ENCODE results near the gene WASHC2A.
"Not testable (repeated sequence)": the region's sequence is repeated elsewhere in the genome, so short reads cannot be mapped to it uniquely, and the experiment has no call there.

The WASHC2A gene

GRCh38 chr10:50152792-50153272 lies 85.1 kb downstream of the WASHC2A start:
- DNase-seq: no peak

- DNase-seq: not testable (repeated sequence)
Observed at GRCh38 chr10:50157868-50158267, 90.1 kb downstream of the WASHC2A start.

- not testable (repeated sequence) for DNase-seq
Observed at GRCh38 chr10:50159856-50160255, 92.1 kb downstream of the WASHC2A start.

DNA sequence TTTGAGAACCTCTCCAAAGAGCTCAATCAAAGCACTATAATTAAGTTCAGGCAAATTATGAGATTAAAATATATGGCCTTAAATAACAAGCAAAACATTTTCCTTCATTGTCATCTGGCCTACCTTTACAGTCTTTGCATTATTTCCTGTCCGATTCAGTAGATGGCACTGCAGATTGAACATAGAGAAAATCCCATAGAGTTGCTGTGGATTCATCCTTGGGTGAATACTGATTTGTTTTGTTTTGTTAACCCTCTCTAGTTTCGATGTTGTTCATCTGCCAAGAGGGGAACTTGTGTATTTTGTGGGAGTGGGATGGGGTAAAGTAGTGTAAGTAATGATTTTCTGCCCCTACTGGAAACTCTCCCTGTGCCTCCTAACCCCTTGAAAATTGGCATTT lies 97.3 kb downstream of the WASHC2A start:
- DNase-seq: not testable (repeated sequence)

DNA sequence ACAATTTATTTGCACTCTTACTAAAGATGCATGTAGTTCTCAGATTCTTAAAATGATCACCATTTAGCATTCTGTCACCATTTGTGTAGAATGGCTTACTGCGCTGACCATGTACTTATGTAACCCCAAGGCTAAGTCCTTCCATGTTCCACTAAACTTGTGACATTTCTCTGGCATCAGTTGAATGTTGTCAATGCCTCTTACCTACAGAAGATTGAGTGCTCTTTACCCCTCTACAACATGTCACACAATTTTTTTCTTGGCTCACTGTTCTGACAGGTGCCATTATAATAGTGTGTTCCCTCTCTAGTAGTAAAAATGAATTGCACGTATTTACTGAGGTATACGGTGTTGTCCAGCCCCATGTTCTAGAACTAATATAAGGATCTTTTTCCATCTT lies 100.1 kb downstream of the WASHC2A start:
- not testable (repeated sequence) for DNase-seq

GRCh38 chr10:50169506-50169905 lies 101.8 kb downstream of the WASHC2A start:
- not testable (repeated sequence) for DNase-seq

DNA sequence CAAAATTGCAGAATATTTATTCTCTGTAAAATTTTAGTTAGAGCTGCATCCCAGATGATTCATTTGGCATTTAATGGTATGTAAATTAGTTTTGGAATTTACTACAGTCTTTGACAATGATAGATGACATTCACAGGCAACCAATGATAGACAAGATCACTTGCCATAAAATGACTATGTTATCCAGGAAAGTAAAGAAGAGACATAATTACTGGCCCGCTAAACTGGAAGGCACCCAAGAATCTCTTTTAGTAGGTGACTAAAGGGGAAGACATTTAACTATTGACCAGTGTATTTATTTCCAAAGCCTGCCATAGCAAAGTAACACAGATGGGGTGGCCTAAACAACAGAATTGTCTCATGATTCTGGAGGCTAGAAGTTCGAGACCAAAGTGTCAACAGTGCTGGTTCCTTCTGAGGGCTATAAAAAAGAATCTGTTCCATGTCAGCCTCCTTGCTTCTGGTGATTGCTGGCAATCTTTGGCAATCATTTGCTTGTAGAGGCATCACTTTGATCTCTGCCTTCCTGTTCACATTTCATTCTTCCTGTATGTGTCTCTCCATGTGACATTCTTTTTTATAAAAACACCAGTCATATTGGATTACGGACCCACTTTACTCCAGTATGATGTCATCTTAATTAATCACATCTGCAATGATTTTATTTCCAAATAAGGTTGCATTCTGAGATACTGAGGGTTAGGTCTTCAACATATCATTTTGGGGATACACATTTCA lies 107.2 kb downstream of the WASHC2A start:
- DNase-seq: not testable (repeated sequence)

All from effector CD4-positive, alpha-beta T cell (primary cell).